ENCODE results near the gene PRKCB.

- no peak for TF ChIP-seq ZNF701 (tag by site-specific recombination; IDR thresholded peaks at IDR 0.05)
- TF ChIP-seq, protein P1, sequence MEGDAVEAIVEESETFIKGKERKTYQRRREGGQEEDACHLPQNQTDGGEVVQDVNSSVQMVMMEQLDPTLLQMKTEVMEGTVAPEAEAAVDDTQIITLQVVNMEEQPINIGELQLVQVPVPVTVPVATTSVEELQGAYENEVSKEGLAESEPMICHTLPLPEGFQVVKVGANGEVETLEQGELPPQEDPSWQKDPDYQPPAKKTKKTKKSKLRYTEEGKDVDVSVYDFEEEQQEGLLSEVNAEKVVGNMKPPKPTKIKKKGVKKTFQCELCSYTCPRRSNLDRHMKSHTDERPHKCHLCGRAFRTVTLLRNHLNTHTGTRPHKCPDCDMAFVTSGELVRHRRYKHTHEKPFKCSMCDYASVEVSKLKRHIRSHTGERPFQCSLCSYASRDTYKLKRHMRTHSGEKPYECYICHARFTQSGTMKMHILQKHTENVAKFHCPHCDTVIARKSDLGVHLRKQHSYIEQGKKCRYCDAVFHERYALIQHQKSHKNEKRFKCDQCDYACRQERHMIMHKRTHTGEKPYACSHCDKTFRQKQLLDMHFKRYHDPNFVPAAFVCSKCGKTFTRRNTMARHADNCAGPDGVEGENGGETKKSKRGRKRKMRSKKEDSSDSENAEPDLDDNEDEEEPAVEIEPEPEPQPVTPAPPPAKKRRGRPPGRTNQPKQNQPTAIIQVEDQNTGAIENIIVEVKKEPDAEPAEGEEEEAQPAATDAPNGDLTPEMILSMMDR (tag by site-specific recombination; IDR thresholded peaks at IDR 0.05), result no peak
- no peak for TF ChIP-seq BCL6B (tag by site-specific recombination; IDR thresholded peaks at IDR 0.05)
- no peak for TF ChIP-seq ZNF394 (tag by site-specific recombination; IDR thresholded peaks at IDR 0.05; ENCODE audit: borderline replicate concordance)
- no peak for TF ChIP-seq ZNF169 (tag by site-specific recombination; IDR thresholded peaks at IDR 0.05)
- no peak for TF ChIP-seq ZNF121 (tag by site-specific recombination; IDR thresholded peaks at IDR 0.05)
Measured at GRCh38 chr16:24253192-24253591, 417.4 kb downstream of the PRKCB start.

All from HEK293 (cell line).